ENCODE data around the gene KLHDC8A.
"Not testable (repeated sequence)": the region's sequence is repeated elsewhere in the genome, so short reads cannot be mapped to it uniquely, and the experiment has no call there.

The KLHDC8A gene

DNA sequence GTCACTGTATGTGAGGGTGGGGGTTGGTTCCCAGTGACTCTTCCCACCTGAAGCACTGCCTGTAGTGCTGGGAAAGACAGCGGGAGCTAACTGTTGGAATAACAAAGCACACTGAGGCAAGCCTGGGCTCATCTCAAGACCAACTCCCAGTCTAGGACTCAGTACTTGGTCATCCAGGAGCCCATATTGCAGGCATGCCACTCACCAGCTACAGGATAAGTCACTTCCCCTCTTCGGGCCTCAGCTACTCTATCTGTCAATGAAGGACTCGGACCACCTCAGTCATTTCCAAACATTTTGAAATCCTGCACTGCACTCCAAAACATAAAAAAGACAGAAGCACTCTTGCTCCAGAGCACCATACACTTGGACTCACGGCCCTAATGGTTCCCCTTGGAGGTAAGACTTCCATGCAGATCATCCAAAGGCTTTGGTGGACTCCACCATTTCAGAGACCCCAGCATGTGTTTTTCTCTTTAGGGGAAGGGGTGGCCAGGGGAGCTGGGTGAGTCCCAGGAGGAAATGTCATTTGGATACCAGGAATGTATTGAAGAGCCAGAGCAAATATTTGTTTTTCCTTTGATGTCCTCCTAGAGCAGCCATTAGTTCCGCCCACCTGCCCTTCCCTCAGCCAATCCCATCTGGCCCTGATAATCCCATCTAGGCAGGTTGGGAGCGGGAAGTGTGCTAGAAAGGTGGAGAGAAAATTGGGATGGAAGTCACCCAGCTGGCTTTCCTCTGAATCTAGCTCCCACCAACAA, 38.3 kb downstream of the KLHDC8A start:
- no peak for DNase-seq (ENCODE audit: low spot score)

DNA sequence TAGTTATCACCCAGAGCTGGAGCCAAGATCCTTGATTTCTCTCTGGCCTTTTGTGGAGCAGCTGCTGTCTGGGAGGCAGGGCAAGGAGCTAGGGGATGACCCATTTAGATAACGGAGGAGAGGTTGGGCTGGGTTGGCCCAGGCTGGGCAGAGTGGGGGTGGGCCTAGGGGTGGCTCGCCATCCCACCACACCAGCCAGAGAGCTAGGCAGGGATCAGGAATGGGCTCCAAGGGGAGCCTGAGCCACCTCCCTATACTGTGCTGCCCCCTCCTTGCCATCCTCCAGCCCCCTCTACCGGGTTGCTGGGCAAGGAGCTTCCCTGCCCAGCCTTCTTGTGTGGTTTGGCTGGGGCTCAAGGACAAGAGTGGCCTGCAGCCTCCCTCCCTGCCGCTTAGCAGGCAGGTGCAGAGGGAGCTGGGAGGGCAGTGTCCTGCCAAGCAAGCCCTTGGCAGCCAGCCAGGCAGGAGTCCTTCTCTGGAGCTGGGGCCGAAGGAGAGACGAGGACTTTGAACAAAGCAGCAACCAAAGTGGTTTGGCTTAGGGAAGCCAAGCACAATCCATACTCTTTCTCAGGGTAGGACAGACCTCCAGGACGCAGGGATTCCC, 39.3 kb downstream of the KLHDC8A start:
- DNase-seq (ENCODE audit: low spot score): peak; percentile 38

DNA sequence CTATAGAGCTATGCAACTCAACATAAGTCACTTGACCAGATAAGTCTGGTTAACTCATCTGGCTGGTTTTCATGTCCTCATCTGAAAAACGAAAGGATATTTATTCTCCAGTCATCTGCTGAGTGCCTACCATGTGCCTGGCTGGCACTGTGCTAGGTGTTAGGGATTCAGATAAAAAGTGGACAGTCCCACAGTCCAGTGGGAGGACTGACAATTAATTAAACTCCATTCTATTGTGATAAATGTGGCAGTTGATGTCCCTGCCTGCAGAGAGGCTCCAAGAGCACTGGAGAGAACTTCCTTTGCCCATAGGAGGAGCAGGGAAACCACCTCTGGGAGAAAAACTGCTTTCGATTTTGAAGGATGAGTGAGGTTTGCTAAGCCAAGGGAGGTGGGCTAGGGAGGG, 40.6 kb downstream of the KLHDC8A start:
- DNase-seq (ENCODE audit: low spot score): no peak

DNA sequence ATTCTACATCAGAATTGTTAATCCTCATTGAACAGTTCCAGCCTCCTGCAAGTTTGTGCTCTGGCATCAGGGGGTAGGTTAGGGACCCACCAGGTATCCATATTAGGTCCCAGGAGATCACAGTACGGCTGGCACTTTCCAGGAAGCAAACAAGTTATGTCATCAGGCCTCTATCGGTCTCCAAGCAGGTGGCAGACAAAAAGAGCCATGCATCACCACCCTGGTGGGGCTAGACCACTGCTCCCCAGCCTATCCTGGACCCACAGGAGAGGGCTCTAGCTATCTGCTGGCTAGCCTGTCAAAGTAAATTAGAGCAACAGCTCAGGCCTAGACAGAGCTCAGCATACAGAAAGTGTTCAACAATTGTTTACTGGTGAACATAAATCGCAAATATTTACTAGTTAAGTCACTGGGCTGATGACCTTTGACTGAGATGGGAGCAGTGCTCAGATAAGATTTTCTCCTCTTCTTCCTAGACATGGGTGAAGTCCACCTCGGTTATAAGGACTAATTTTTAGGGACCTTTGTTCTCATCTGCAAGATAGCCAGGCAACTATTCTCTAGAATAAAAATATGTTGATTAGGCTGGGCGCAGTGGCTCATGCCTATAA, 41.6 kb downstream of the KLHDC8A start:
- no peak for DNase-seq (ENCODE audit: low spot score)

DNA sequence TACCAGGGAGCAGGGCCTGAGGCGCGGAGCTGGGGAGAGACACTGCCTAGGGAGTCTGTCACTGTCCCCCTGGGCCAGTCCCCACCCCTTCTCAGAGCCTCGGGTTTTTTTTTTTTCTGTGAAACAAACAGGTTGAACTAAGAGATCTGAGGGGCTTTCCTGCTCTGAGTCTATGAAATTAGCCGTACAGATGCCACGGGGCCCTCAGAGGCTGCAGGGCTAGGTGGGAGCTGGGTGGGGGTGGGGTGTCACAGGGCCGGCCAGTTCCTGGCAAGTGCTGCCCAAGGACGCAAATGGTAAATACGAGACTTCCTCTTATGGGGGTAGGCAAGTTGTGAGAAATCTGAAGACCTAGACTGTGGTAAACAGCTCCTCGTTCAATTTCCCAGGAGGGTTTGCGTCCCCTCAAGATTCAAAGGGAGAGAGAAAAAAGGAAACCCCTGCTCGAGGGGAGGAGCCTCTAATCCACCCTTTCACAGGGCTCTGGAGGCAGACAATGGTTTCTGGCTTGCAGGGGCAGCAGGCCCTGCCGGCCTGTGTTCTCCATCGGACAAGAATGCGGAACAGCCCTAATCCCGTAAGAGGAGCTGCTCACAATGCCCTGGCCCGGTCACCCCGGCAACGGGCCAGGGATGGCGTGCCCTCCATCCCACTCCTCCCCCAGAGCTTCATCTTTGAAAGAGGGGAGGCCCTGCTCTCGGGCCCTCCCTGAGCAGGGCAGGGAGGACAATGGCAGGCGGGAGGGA, 43.0 kb downstream of the KLHDC8A start:
- DNase-seq (ENCODE audit: low spot score): no peak

DNA sequence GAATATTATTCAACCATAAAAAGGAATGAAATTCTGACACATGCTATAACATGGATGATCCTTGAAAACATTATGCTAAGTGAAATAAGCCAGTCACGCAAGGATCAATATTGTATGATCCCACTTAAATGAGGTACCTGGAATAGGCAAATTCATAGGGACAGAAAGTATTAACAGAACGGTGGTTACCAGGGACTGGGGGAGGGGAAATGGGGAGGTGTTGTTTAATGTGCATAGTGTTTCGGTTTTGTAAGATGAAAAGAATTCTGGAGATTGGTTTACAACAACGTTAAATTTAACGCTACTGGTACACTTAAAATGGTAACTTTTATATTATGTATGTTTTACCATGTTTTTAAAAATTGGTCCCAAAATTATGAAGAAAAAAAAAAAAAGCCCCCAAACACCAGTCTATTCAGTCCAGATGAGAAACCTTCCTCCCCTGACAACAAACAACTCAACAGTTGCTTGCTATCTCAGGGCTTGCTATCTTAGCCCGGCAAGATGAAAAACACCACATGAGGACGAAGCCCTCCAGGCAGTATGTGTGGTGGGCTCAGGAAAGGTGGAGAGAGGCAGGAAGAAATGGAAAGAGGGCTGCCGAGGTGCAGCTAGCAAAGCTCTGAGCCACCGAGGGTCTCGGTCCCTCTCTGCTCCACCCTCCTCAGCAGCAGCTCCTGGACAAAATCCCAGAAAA, 43.7 kb downstream of the KLHDC8A start:
- no peak for DNase-seq (ENCODE audit: low spot score)

DNA sequence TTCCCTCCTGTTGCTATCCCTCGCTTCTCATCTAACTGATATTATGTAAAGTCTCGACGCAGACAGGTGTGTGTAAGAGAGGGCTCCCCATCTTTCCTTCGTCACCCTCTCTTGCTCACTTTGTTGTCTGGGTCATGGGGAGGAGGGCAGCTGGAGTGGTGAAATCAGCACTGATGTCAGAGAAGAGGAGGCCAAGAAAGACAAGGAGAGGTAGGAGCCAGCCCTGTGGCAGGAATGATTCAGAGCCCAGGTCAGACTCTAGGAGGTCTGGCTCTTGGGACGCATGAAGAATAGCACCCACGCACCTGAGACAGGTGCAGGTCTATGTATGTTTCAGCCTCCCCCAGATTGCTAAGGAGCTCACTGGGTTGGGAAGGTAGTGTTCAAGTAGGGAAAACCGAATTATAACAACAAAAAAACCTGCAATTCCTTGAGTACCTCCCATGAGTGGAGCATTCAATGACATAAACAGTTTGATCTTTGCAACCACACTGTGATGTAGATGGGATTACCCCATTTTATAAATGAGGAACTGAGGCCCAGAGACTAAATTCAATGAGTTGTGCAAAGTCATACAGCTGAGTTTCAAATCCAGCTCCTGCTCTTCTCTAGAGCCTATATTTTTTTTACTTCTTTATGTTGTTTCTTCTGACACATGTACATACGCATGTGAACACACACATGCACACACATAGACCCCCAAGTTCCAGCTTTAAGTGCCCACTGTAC, 45.6 kb downstream of the KLHDC8A start:
- DNase-seq (ENCODE audit: low spot score): no peak

DNA sequence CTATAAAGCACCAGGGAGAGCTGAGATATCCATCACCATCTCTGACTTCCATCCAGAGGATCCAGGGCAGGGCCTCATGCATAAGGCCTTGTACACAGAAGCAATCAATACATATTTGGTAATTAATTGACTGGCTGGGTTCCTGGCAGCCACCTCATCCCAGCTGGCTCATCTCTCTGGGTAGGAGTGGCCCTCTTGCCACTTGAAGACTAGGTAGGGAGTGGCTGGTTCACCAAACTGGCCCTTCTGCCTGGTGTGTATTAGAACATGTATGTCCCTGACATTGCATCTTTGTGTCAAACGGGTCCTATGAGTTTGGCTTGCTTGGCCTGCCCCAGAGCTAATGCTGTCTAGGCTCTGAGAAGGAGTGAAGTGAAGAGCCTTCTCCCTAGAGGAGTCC, 47.0 kb downstream of the KLHDC8A start:
- DNase-seq (ENCODE audit: low spot score): no peak

DNA sequence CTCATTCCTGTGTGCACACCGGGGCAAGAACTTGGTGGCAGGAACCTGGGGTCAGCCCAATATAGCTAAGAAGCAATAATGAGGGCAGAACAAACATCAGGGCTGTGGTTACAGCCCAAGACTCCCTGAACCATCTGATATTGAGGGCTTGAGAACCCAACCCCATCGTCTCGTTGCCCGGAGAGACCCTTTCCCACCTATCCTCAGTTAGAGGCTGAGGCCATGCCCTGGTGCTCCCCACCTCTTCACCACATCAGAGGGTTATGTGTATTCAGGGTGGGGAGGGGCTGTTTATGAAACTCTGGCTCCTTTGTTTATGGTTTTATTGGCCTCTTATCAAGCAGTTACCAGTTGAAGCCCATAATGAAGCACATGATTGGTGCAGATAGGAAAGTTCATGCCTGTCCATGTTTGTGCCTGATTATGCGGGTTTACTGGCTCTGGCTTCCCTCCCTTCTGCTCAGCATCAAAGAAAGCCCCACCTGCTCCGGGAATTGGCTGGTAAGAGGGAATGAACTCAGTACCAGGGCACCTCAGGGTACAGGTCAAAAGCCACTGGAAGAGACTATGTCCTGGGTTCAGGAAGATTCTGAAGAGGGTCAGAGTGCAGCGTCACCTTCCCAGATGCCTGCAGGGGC, 49.7 kb downstream of the KLHDC8A start:
- no peak for DNase-seq (ENCODE audit: low spot score)

DNA sequence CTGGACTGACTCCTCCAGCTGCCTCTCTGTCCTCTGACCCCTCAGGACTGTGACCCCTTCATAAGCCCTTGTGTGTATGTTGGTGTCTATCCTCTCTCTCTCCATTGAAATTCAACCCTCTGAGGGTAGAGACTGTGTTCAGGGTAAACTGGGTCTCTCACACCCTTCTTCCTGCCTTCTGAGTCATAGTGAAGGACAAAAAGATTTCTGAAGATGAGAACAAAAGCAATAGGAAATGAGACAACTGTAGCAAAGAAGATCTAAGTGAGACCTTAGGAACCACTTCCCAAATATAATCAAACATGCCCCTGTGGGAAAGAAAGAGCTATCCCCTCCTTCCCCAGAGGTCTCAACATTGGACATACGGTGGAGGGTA, 52.0 kb downstream of the KLHDC8A start:
- DNase-seq (ENCODE audit: low spot score): no peak

DNA sequence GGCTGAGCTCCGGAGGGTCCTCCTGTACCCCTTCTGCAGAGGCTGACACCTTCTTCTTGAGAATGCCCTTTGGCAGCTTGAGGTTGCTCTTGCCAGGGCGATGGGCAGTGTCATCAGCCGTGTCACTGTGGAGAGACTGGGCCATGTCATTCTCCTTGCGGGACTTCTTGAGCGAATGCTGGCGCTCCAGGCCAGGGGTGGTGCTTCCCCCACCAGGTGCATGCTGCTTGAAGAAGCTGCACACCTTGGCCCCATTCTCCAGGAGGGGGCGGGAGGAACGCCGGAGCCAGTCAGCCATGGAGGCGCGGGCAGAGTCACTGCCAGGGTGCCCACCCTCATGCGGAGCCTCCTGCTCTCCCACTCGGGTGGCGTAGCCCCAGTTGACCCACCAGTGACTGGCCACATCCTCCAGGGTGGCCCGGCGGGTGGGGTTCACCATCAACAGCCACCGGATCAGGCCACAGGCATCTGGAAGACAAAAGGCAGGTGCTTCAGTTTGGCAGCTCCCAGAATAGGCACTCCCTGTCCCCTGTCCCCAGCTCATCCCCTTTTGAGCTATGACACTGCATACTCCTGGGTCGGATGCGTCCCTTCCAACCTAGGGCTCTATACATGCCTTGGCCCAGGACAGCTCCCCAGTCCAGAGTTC, 52.6 kb downstream of the KLHDC8A start:
- no peak for DNase-seq (ENCODE audit: low spot score)

DNA sequence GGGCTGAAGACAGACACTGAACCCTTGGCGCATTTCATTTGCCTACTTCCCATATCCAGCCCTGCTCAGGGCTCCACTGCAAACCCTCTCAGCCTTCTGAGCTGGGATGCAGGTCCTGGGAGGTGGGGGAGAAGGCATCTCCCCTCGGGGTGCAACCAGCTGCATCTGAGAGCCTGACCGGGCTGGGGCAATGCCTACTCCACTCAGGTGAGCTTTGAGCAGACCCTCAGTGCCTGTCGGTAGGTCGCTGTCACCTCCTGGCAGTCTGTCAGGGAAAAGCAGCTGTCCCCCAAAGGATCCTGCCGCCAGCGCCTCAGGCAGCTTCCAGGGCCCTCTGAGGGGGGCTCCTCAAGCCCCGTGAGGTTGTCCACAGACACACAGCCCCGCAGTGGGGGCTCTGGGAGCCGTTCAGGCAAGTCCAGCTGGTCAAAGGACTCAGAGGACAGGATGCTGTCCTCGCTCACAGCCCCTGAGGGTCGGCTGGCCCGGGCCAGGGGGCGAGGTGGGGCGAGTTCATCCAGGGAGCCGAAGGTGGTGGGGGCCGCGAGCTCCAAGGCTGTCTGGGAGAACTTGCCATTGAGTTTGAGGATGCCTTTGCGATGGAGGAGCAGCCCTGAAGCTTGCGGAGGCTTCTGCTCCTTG, 53.4 kb downstream of the KLHDC8A start:
- no peak for DNase-seq (ENCODE audit: low spot score)

DNA sequence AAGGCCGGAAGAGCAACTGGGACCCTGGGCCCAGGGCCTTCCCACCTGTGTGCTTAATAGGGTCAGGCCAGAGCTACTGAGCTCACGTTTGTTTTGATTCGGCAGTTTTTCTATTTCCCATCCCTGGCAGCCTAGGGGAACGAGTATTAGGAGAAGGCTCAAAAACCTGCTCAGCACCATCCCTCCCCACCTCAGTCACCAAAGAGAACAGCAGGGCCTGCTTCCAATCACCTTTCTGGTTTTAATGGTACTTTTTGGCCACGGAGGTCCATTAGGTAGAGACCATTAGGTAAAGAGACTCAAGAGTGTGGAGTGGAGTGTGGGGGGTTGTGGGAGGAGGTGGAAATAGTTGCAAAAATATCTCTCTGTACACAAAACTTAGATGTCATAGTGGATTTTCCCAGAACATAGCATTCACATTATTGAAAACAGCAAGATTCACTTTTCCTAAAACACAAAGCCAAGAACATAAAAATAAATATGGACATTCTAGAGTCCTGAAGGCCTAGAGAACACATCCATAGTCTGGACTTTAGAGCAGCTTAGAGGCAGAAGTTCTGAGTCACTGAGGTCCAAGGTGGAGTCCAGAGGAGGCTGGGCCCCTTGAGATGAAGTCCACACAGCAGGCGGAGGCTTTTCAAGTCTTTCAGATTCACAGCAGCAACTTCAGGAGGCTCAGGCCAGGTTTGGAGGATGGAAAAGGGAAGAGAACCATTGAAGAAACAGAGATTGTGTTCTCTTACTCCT, 54.7 kb downstream of the KLHDC8A start:
- no peak for DNase-seq (ENCODE audit: low spot score)

DNA sequence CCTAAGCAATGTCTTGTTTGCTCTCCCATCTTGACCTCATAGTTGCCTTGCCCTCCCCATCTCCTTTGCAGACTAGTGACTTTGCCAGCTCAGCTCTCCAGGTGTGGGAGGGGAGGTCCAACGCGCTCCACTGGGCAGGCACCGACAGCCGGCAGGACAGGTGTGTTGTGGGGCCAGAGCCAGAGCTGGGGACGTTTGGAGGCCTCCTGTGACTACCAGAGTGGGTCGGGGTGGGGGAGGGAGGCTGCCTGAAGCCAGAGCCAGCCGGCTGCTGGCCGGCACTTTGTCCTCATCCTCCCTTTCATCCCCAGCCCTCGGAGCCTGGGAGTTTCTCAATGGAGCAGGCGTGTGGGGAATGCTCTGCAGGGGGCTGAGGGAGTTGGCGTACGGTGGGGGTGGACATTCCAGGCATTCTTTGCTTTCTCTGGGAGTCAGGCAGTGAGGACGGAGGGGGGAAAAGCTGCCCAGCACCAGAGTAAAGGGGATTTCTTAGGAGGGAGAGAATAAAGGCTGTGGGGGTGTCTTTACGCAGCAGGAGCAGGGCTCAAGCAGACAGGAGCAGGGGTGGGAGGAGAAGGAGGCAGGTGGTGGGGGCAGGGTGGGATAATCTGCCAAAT, 55.4 kb downstream of the KLHDC8A start:
- DNase-seq (ENCODE audit: low spot score): no peak

DNA sequence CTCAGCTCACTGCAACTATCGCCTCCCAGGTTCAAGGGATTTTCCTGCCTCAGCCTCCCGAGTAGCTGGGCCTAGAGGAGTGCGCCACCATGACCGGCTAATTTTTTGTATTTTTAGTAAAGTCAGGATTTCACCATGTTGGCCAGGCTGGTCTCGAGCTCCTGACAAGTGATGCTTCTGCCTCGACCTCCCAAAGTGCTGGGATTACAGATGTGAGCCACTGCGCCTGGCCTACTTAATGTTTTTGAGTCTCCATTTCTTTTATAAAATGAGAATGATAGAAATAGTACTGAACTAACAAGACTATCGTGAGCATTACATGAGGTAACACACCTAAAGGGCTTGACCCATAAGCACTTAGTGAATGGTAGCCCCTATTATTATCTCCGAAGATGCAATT, 56.6 kb downstream of the KLHDC8A start:
- no peak for DNase-seq (ENCODE audit: low spot score)

DNA sequence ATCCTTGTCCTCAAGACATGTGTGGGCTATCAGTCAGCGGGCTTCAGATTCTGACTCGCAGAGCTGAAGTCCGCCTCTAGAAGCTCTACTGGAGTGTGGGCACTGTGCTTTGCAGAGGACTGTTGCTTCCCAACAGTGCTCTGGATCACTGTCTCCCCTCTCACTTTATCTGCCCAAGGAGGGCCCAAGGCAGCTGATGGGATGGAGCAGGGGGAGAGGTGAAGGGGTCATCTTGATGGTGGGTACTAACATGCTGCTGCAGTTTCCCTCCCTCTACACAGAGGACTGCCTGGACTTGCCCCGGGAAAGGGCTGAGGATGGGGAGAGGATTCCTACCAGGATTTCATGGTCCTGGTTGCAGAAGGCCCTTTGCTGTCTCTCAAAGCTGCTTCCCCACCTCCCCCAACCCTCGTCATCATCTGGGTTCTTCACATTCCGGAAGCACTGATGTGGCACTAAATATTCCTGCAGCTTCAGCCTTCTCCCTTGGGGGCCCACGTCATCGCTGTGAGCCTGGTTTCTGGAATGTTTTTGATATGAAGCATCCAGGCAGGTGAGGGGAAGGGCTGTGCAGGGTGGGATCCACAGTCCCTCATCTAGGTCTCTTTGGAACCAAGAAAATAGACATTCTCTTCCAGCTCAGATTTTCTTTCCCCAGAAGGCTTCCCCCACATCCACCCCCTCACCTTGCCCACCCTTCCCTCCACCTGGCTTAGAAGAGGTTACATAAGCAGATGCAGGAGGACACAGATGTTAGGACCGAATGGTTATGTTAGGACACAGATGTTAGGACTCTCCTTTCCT, 58.3 kb downstream of the KLHDC8A start:
- DNase-seq (ENCODE audit: low spot score): no peak

DNA sequence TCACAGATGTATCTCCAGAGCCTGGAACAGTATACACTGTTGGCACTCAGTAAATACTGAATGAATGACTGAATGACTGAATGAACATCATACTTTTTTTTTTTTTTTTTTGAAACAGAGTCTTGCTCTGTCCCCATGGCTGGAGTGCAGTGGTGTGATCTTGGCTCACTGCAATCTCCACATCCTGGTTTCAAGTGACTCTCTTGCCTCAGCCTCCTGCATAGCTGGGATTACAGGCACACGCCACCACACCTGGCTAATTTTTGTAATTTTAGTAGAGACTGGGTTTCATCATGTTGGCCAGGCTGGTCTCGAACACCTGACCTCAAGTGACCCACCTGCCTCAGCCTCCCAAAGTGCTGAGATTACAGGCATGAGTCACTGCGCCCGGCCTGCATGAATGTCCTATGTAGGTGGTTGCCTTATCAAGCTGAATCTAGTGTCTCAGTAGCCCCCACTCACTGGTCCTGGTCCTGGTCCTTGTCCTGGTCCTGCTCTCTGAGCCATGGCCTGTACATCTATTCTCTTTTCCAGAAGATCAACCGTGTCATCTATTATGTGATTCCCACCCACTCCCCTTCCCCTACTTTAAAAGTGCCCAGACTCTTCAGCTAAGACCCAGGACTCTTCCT, 59.1 kb downstream of the KLHDC8A start:
- DNase-seq (ENCODE audit: low spot score): not testable (repeated sequence)

DNA sequence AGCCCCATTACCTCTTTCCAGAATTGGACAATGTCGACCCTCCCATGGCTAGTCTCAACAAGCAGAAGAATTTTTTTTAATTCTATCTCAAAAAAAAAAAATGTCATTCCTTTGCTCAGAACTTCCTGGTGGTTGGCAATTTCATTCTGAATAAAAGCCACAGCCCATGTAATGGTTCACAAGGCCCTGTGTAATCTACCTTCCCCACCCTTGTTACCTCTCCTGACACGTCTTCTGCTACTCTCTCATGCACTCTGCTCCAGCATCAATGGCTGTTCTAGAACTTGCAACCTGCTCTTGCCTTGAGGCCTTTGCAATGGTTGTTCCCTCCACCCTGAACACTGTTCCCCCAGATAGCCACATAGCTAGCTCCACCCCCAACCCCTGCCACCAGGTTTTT, 60.6 kb downstream of the KLHDC8A start:
- no peak for DNase-seq (ENCODE audit: low spot score)

Measured in hematopoietic multipotent progenitor cell treated with erythropoietin and hydrocortisone succinate and interleukin-3 and kit ligand, for 17 days (in vitro differentiated cells).